ENCODE data around the gene GSTM1. TPM values are rescaled to one million over a fixed set of nuclear protein-coding genes. Genes with fewer than 3 reads are reported as not detected.

Gene GSTM1
- polyA plus RNA-seq, 3 donors, result 2.9 to 111 (median 105) TPM

Other genes starting within 250 kb of the GSTM1 start
- gene SYPL2, start 221.3 kb upstream of the GSTM1 start, polyA plus RNA-seq (ENCODE audit: insufficient read length in 3 of 3), result 10 to 100 TPM in 2 of 3 donors, 1 to 10 TPM in 1; 8.6 to 15.0 (median 10.8) TPM
- gene ATXN7L2, start 203.9 kb upstream of the GSTM1 start, polyA plus RNA-seq (ENCODE audit: insufficient read length in 3 of 3), result 10 to 100 TPM in 2 of 3 donors, 1 to 10 TPM in 1; 9.5 to 13.2 (median 12.3) TPM
- 10 to 100 TPM in 1 of 3 donors, 1 to 10 TPM in 2; 8.7 to 10.9 (median 9.5) TPM for gene CYB561D1, start 193.7 kb upstream of the GSTM1 start, polyA plus RNA-seq (ENCODE audit: insufficient read length in 3 of 3)
- 1 to 10 TPM; 6.2 to 8.1 (median 6.7) TPM for gene AMIGO1, start 178.1 kb upstream of the GSTM1 start, polyA plus RNA-seq (ENCODE audit: insufficient read length in 3 of 3)
- gene GPR61, start 147.9 kb upstream of the GSTM1 start, polyA plus RNA-seq (ENCODE audit: insufficient read length in 3 of 3), result under 1 TPM; 0.45 to 0.87 (median 0.78) TPM
- gene GNAI3, start 139.2 kb upstream of the GSTM1 start, polyA plus RNA-seq (ENCODE audit: insufficient read length in 3 of 3), result 10 to 100 TPM; 11.7 to 13.5 (median 12.1) TPM
- not detected for gene GNAT2, start 68.2 kb upstream of the GSTM1 start, polyA plus RNA-seq (ENCODE audit: insufficient read length in 3 of 3)
- gene AMPD2, start 68.0 kb upstream of the GSTM1 start, polyA plus RNA-seq (ENCODE audit: insufficient read length in 3 of 3), result 10 to 100 TPM; 46.8 to 65.3 (median 52.0) TPM
- gene GSTM4, start 31.7 kb upstream of the GSTM1 start, polyA plus RNA-seq (ENCODE audit: insufficient read length in 3 of 3), result 10 to 100 TPM; 57.8 to 63.2 (median 62.2) TPM
- 100 to 1,000 TPM; 190 to 270 (median 197) TPM for gene GSTM2, start 19.8 kb upstream of the GSTM1 start, polyA plus RNA-seq (ENCODE audit: insufficient read length in 3 of 3)
- 10 to 100 TPM; 42.1 to 65.8 (median 42.5) TPM for gene GSTM5, start 24.4 kb downstream of the GSTM1 start, polyA plus RNA-seq (ENCODE audit: insufficient read length in 3 of 3)
- 100 to 1,000 TPM; 168 to 208 (median 174) TPM for gene GSTM3, start 53.2 kb downstream of the GSTM1 start, polyA plus RNA-seq (ENCODE audit: insufficient read length in 3 of 3)
- gene EPS8L3, start 76.1 kb downstream of the GSTM1 start, polyA plus RNA-seq (ENCODE audit: insufficient read length in 3 of 3), result 1 to 10 TPM in 1 of 3 donors, under 1 TPM in 2; 0.52 to 1.7 (median 0.62) TPM
- 1 to 10 TPM; 6.2 to 9.8 (median 6.6) TPM for gene CSF1, start 223.0 kb downstream of the GSTM1 start, polyA plus RNA-seq (ENCODE audit: insufficient read length in 3 of 3)

Measured in renal cortex interstitium (tissue), 3 donors.